A549 (cell line): ENCODE results near the gene ZDHHC11B.
"Not testable (repeated sequence)": the region's sequence is repeated elsewhere in the genome, so short reads cannot be mapped to it uniquely, and the experiment has no call there.

Experiments used
- JUN ChIP-seq, 2 experiments: fragments of >200 bp; sonication (Bioruptor Twin); formaldehyde crosslinking; IDR thresholded peaks; 2 replicates in 1 of 2; 3 replicates in 1 of 2; pipeline ENCODE4 v1.6.1; 2016 to 2017
- JUNB ChIP-seq: fragments of >200 bp; sonication (Bioruptor Twin); formaldehyde crosslinking; IDR thresholded peaks from 2 replicates; pipeline ENCODE4 v1.6.1; 2016
- USF2 ChIP-seq: fragments of 450-650 bp; IDR thresholded peaks from 2 replicates; pipeline ENCODE4 v1.6.1; 2014; ENCODE audit warnings: antibody characterized with exemption
- TF ChIP-seq, protein P1 (sequence below): fragments of >200 bp; sonication (Bioruptor Twin); formaldehyde crosslinking; IDR thresholded peaks from 3 replicates; pipeline ENCODE4 v1.5.1; 2016

DNA sequence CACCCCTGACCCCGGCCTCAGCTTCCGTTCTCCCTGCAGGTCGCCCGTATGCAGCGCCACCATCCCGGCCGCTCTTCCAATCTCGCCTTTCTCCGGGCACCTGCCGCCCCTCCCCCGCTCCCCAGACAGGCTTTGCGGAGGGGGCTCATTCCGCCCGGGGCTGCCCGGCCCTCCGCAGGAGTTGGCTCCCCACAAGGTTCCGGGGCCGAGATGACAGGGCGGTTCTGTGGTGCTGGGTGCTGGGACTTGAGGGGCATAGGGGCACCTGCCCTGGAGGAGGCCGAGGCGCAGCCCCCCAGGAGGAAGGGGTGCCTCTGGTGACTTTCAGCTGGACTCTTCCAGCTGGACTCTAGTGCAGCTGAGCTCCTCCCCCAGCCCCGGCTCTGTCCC lies 90.5 kb downstream of the ZDHHC11B start:
- TF ChIP-seq, protein P1, sequence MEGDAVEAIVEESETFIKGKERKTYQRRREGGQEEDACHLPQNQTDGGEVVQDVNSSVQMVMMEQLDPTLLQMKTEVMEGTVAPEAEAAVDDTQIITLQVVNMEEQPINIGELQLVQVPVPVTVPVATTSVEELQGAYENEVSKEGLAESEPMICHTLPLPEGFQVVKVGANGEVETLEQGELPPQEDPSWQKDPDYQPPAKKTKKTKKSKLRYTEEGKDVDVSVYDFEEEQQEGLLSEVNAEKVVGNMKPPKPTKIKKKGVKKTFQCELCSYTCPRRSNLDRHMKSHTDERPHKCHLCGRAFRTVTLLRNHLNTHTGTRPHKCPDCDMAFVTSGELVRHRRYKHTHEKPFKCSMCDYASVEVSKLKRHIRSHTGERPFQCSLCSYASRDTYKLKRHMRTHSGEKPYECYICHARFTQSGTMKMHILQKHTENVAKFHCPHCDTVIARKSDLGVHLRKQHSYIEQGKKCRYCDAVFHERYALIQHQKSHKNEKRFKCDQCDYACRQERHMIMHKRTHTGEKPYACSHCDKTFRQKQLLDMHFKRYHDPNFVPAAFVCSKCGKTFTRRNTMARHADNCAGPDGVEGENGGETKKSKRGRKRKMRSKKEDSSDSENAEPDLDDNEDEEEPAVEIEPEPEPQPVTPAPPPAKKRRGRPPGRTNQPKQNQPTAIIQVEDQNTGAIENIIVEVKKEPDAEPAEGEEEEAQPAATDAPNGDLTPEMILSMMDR = not testable (repeated sequence)
- not testable (repeated sequence) for TF ChIP-seq JUN (IDR thresholded peaks at IDR 0.05); USF2; JUNB
